ENCODE data around the gene LIFR.

DNA sequence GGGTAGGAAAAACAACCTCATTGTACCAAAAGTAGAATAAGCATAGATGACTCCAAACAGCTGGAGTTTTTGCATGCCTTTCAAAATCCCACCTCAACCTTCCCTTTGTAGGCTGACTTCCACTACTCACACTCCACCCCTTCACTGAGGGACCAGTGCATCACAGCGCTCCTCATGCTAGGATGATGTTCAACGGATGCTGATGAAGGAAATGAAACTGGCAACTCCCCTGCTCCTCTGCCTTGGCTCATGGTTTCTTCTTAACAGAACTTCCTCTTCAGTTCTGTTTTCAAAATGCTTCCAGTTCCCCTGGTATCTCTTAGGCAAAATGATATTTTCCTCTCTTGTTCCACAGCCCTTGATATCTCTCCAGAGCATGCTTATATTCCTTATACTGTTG is 29.0 kb downstream of the LIFR start:
- TF ChIP-seq, protein P1, sequence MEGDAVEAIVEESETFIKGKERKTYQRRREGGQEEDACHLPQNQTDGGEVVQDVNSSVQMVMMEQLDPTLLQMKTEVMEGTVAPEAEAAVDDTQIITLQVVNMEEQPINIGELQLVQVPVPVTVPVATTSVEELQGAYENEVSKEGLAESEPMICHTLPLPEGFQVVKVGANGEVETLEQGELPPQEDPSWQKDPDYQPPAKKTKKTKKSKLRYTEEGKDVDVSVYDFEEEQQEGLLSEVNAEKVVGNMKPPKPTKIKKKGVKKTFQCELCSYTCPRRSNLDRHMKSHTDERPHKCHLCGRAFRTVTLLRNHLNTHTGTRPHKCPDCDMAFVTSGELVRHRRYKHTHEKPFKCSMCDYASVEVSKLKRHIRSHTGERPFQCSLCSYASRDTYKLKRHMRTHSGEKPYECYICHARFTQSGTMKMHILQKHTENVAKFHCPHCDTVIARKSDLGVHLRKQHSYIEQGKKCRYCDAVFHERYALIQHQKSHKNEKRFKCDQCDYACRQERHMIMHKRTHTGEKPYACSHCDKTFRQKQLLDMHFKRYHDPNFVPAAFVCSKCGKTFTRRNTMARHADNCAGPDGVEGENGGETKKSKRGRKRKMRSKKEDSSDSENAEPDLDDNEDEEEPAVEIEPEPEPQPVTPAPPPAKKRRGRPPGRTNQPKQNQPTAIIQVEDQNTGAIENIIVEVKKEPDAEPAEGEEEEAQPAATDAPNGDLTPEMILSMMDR (IDR thresholded peaks at IDR 0.05) = no peak
- no peak for TF ChIP-seq POLR2A (IDR thresholded peaks at IDR 0.05)
